Activated CD8-positive, alpha-beta T cell treated with anti-CD3 and anti-CD28 coated beads for 36 hours (primary cell): ENCODE data around the gene DDX47. TPM values are rescaled to one million over a fixed set of nuclear protein-coding genes. Genes with fewer than 3 reads are reported as not detected.
A peak's percentile ranks its signal among the peaks of the same experiment; 100 is the strongest.
"Not testable (repeated sequence)": the region's sequence is repeated elsewhere in the genome, so short reads cannot be mapped to it uniquely, and the experiment has no call there.

Experiments used
- ATAC-seq: fragments of 200-7000 bp; cut with Tn5 transposase; one replicate; pipeline ENCODE4 v1.10.0; 2021; ENCODE audit warnings: mild to moderate bottlenecking, moderate library complexity
- CTCF ChIA-PET: fragments of 350-600 bp; sonication (Branson Sonifier 250); formaldehyde crosslinking; loops from one replicate; lab custom pipeline; 2021; ENCODE audit warnings: antibody characterized with exemption; lab: Charles Lee
- POLR2A ChIA-PET: fragments of 350-600 bp; sonication (Branson Sonifier 250); formaldehyde crosslinking; loops from one replicate; lab custom pipeline; 2021; ENCODE audit warnings: antibody characterized with exemption; lab: Charles Lee
- DNase-seq: peaks from one replicate; pipeline ENCODE4 v3.0.0-alpha.2; 2020
- H3K27ac Mint-ChIP-seq: one replicate; pipeline ENCODE4 v1.8.0; 2021; ENCODE audit warnings: mild to moderate bottlenecking, mixed read lengths
- H3K27me3 Mint-ChIP-seq: one replicate; pipeline ENCODE4 v1.8.0; 2021; ENCODE audit warnings: mixed read lengths
- H3K36me3 Mint-ChIP-seq: one replicate; pipeline ENCODE4 v1.8.0; 2021; ENCODE audit warnings: low read depth, mixed read lengths
- H3K4me1 Mint-ChIP-seq: one replicate; pipeline ENCODE4 v1.8.0; 2021; ENCODE audit warnings: low read depth, mixed read lengths
- H3K4me3 Mint-ChIP-seq: one replicate; pipeline ENCODE4 v1.8.0; 2021; ENCODE audit warnings: mild to moderate bottlenecking, moderate library complexity, mixed read lengths
- H3K9me3 Mint-ChIP-seq: one replicate; pipeline ENCODE4 v1.8.0; 2021; ENCODE audit warnings: mixed read lengths
- intact Hi-C: fragments of 100-400 bp; cut with micrococcal nuclease; formaldehyde crosslinking; loops from one replicate; pipeline ENCODE4 v1.10.0; 2022
- total RNA-seq, 2 experiments: library from RNA; stranded (reverse); gene quantifications; one replicate each; pipeline ENCODE4 v1.2.3, GENCODE V29; 2021
- TF ChIP-seq, protein P1 (sequence below): fragments of 200-600 bp; IDR thresholded peaks from one replicate; pipeline ENCODE4 v1.8.0; 2022; ENCODE audit warnings: antibody characterized with exemption, mild to moderate bottlenecking

The DDX47 gene
- total RNA-seq, 2 experiments from 2014 or later, result 86.0 to 96.9 TPM

- H3K27ac Mint-ChIP-seq, result no peak overlapping the region
- H3K27me3 Mint-ChIP-seq, result no peaks in the 10 kb centered on the region
Observed at GRCh38 chr12:12840580-12840899, 27.4 kb downstream of the DDX47 start.

DNA sequence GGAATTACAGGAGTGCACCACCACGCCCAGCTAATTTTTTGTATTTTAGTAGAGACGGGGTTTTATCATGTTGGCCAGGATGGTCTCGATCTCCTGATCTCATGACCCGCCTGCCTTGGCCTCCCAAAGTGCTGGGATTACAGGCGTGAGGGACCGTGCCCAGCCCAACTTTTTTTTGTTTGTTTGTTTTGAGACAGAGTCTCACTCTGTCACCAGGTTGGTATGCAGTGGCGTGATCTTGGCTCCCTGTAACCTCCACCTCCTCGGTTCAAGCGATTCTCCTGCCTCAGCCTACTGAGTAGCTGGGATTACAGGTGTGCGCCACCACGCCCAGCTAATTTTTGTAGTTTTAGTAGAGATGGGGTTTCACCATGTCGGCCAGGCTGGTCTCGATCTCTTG is 28.3 kb downstream of the DDX47 start:
- H3K4me1 Mint-ChIP-seq, result peaks cover 27% of the 10 kb centered on the region
- H3K27me3 Mint-ChIP-seq, H3K27ac Mint-ChIP-seq, ATAC-seq, H3K4me3 Mint-ChIP-seq, intact Hi-C loops, CTCF ChIA-PET, DNase-seq, H3K9me3 Mint-ChIP-seq: not testable (repeated sequence)
- H3K36me3 Mint-ChIP-seq, result peaks cover 22% of the 10 kb centered on the region
- POLR2A ChIA-PET, result interaction anchor here (0.6 kb wide), 1 partner anchor 153 kb away, joined by 3 read pairs; no protein-coding TSS in a partner anchor

More at GRCh38 chr12:12840580-12840899, 27.4 kb downstream of the DDX47 start:
- intact Hi-C loops, result no loop called here
- DNase-seq (no peak), ATAC-seq (no peak)
- ChIA-PET POLR2A (no interaction called here), CTCF (no interaction called here)
- Mint-ChIP-seq H3K4me3 (no peak overlapping the region), H3K36me3 (peaks cover 25% of the 10 kb centered on the region), H3K4me1 (peaks cover 19% of the 10 kb centered on the region), H3K9me3 (no peaks in the 10 kb centered on the region)
- TF ChIP-seq, protein P1, sequence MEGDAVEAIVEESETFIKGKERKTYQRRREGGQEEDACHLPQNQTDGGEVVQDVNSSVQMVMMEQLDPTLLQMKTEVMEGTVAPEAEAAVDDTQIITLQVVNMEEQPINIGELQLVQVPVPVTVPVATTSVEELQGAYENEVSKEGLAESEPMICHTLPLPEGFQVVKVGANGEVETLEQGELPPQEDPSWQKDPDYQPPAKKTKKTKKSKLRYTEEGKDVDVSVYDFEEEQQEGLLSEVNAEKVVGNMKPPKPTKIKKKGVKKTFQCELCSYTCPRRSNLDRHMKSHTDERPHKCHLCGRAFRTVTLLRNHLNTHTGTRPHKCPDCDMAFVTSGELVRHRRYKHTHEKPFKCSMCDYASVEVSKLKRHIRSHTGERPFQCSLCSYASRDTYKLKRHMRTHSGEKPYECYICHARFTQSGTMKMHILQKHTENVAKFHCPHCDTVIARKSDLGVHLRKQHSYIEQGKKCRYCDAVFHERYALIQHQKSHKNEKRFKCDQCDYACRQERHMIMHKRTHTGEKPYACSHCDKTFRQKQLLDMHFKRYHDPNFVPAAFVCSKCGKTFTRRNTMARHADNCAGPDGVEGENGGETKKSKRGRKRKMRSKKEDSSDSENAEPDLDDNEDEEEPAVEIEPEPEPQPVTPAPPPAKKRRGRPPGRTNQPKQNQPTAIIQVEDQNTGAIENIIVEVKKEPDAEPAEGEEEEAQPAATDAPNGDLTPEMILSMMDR, result no peak

- no peak overlapping the region for H3K4me3 Mint-ChIP-seq
- CTCF ChIA-PET, result interaction anchor here (2.8 kb wide), 1 partner anchor 9 kb away, joined by 8 read pairs; no protein-coding TSS in a partner anchor
- H3K9me3 Mint-ChIP-seq, result peaks cover 1% of the 10 kb centered on the region
- peak overlapping the region; percentile 1 for H3K27ac Mint-ChIP-seq
- no peaks in the 10 kb centered on the region for H3K27me3 Mint-ChIP-seq
- peak; percentile 17 for ATAC-seq
- TF ChIP-seq, protein P1, result no peak
- intact Hi-C loops, result no loop called here
- no peak for DNase-seq
- peaks cover 15% of the 10 kb centered on the region for H3K4me1 Mint-ChIP-seq
- H3K36me3 Mint-ChIP-seq, result peaks cover 29% of the 10 kb centered on the region
- POLR2A ChIA-PET, result no interaction called here
Observed at GRCh38 chr12:12845794-12846243, 32.7 kb downstream of the DDX47 start.

DNA sequence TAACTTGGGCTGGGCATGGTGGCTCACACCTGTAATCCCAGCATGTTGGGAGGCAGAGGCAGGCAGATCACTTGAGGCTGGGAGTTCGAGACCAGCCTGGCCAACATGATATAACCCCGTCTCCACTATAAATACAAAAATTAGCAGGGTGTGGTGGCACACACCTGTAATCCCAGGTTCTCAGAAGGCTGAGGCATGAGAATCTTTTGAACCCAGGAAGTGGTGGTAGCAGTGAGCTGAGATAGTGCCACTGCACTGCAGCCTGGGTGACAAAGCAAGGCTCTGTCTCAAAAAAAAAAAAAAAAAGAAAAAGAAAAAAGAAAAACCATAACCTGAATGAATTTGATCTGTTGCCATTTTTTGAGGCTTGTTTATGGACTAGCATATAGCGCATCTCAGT is 33.6 kb downstream of the DDX47 start:
- CTCF ChIA-PET, result interaction anchor here (2.8 kb wide), 1 partner anchor 10 kb away, joined by 8 read pairs; no protein-coding TSS in a partner anchor

DNA sequence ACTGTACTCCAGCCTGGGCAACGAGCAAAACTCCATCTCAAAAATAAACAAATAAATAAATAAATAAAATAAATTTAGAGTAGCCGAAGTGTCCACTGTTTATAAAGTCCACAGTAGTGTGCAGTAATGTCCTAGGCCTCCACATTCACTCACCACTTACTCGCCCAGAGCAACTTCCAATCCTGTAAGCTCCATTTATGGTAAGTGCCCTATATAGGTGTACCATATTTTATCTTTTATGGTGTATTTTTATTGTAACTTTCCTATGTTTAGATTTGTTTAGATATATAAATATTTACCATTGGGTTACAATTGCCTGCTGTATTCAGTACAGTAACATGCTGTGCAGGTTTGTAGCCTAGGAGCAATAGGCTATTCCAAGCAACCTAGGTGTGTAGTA is 40.3 kb downstream of the DDX47 start:
- H3K27ac Mint-ChIP-seq, result no peak overlapping the region
- ChIA-PET CTCF (interaction anchor here (3.0 kb wide), 1 partner anchor 17 kb away, joined by 10 read pairs; no protein-coding TSS in a partner anchor), POLR2A (no interaction called here)
- no peak overlapping the region for H3K4me3 Mint-ChIP-seq
- TF ChIP-seq, protein P1, result no peak
- no peaks in the 10 kb centered on the region for H3K27me3 Mint-ChIP-seq
- intact Hi-C loops, result no loop called here
- no peaks in the 10 kb centered on the region for H3K4me1 Mint-ChIP-seq
- ATAC-seq (no peak), DNase-seq (no peak)
- H3K36me3 Mint-ChIP-seq, result peaks cover 18% of the 10 kb centered on the region
- H3K9me3 Mint-ChIP-seq, result peaks cover 6% of the 10 kb centered on the region

More for the DNA sequence above, 33.6 kb downstream of the DDX47 start:
- ATAC-seq, POLR2A ChIA-PET, H3K27ac Mint-ChIP-seq, H3K4me3 Mint-ChIP-seq, intact Hi-C loops, H3K9me3 Mint-ChIP-seq, H3K27me3 Mint-ChIP-seq: not testable (repeated sequence)
- Mint-ChIP-seq H3K36me3 (peaks cover 35% of the 10 kb centered on the region), H3K4me1 (peaks cover 15% of the 10 kb centered on the region)
- DNase-seq, result peak; percentile 8

DNA sequence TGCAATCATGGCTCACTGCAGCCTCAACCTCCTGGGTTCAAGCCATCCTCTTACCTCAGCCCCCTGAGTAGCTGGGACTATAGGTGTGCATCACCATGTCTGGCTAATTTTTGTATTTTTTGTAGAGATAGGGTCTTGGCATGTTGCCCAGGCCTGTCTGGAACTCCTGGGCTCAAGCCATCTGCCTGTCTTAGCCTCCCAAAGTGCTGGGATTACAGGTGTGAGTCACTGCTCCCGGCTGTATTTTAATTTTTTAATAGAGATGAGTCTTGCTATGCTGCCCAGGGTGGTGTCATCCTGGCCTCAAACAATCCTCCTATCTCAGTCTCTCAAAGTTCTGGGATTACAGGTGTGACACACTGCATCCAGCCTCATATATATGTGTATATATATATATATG is 46.5 kb downstream of the DDX47 start:
- Mint-ChIP-seq H3K27ac (no peak overlapping the region), H3K9me3 (no peaks in the 10 kb centered on the region), H3K36me3 (peaks cover 18% of the 10 kb centered on the region), H3K27me3 (no peaks in the 10 kb centered on the region), H3K4me1 (no peaks in the 10 kb centered on the region), H3K4me3 (no peak overlapping the region)
- intact Hi-C loops, result no loop called here
- no peak for DNase-seq
- ATAC-seq, result no peak
- POLR2A ChIA-PET, result no interaction called here
- CTCF ChIA-PET, result no interaction called here
- TF ChIP-seq, protein P1, result no peak
